LNCAP (cell line): ENCODE results near the gene CXADR.

Experiments used
- CTCF ChIP-seq: fragments of 450-650 bp; IDR thresholded peaks from 2 replicates; pipeline ENCODE4 v1.5.1; 2017; ENCODE audit warnings: mild to moderate bottlenecking

The CXADR gene

GRCh38 chr21:17554120-17554519 lies 41.3 kb downstream of the CXADR start:
- TF ChIP-seq CTCF = no peak

- peak; percentile 36; the same call in 1 of the 2 replicates for TF ChIP-seq CTCF
Measured at GRCh38 chr21:17554679-17555465, 42.0 kb downstream of the CXADR start.

GRCh38 chr21:17560377-17561025 lies 47.7 kb downstream of the CXADR start:
- TF ChIP-seq CTCF = no peak

- TF ChIP-seq CTCF = no peak
Measured at GRCh38 chr21:17570786-17571185, 57.9 kb downstream of the CXADR start.

GRCh38 chr21:17572431-17572830 lies 59.6 kb downstream of the CXADR start:
- TF ChIP-seq CTCF = no peak

GRCh38 chr21:17575076-17575475 lies 62.2 kb downstream of the CXADR start:
- no peak for TF ChIP-seq CTCF

- no peak for TF ChIP-seq CTCF
Measured at GRCh38 chr21:17576080-17576835, 63.4 kb downstream of the CXADR start.
